ENCODE measurements around the gene COBL. TPM values are rescaled to one million over a fixed set of nuclear protein-coding genes. Genes with fewer than 3 reads are reported as not detected.

COBL gene
- total and polyA plus RNA-seq, 12 donors = 15.5 to 109 (median 87.8) TPM

- no peak for DNase-seq
- H3K4me3 ChIP-seq = no peak overlapping the region
- no peak overlapping the region for H3K27ac ChIP-seq
- no peaks in the 10 kb centered on the region for H3K9me3 ChIP-seq
- H3K36me3 ChIP-seq = no peaks in the 10 kb centered on the region
- peaks cover 0 to 3% (median 0%) of the 10 kb centered on the region in 9 donors for H3K4me1 ChIP-seq
- H3K27me3 ChIP-seq = peaks cover 0 to 3% (median 0%) of the 10 kb centered on the region in 7 donors
- TF ChIP-seq CTCF (IDR thresholded peaks at IDR 0.05) = no peak
- no peak for ATAC-seq
- intact Hi-C loops (cut with DNase I) = loop anchor here in 1 of 10 donors (10.0 kb wide), 1 partner anchor 126 kb away; no protein-coding TSS in a partner anchor
- WGBS, 2 donors = 51 to 59% methylated on average over 3 of the region's 3 CpGs
These were observed 88.1 kb downstream of the COBL start for GRCh38 chr7:51228386-51228958.

- Histone ChIP-seq H3K27me3 (peaks cover 0 to 3% (median 0%) of the 10 kb centered on the region in 7 donors), H3K27ac (no peak overlapping the region), H3K4me3 (no peak overlapping the region), H3K36me3 (no peaks in the 10 kb centered on the region), H3K4me1 (peaks cover 0 to 4% (median 0%) of the 10 kb centered on the region in 9 donors), H3K9me3 (no peaks in the 10 kb centered on the region)
- intact Hi-C loops (cut with DNase I) = loop anchor here in 1 of 10 donors (10.0 kb wide), 1 partner anchor 127 kb away; no protein-coding TSS in a partner anchor
- TF ChIP-seq CTCF (IDR thresholded peaks at IDR 0.05) = no peak
- no peak for DNase-seq
- no peak for ATAC-seq
- WGBS, 2 donors = 58 to 69% methylated on average over 6 of the region's 6 CpGs
These were observed 88.7 kb downstream of the COBL start for GRCh38 chr7:51227861-51228260.

GRCh38 chr7:51226916-51227535 is 89.6 kb downstream of the COBL start:
- no peaks in the 10 kb centered on the region for H3K9me3 ChIP-seq
- H3K27me3 ChIP-seq = peaks cover 0 to 3% (median 0%) of the 10 kb centered on the region in 7 donors
- no peak overlapping the region for H3K4me3 ChIP-seq
- H3K4me1 ChIP-seq = peaks cover 0 to 4% (median 0%) of the 10 kb centered on the region in 9 donors
- DNase-seq (no peak), ATAC-seq (no peak)
- no peaks in the 10 kb centered on the region for H3K36me3 ChIP-seq
- 81 to 86% methylated on average over 10 of the region's 10 CpGs for WGBS, 2 donors
- intact Hi-C loops (cut with DNase I) = loop anchor here in 1 of 10 donors (10.0 kb wide), 1 partner anchor 128 kb away; no protein-coding TSS in a partner anchor
- TF ChIP-seq CTCF (IDR thresholded peaks at IDR 0.05) = no peak
- H3K27ac ChIP-seq = no peak overlapping the region

GRCh38 chr7:51226063-51226755 is 90.4 kb downstream of the COBL start:
- TF ChIP-seq CTCF (IDR thresholded peaks at IDR 0.05) = no peak

More at GRCh38 chr7:51226063-51226755, 90.4 kb downstream of the COBL start:
- intact Hi-C loops (cut with DNase I) = loop anchor here in 1 of 10 donors (10.0 kb wide), 1 partner anchor 129 kb away; no protein-coding TSS in a partner anchor
- H3K4me3 ChIP-seq = no peak overlapping the region
- H3K27ac ChIP-seq = no peak overlapping the region
- WGBS, 2 donors = 61 to 65% methylated on average over 8 of the region's 8 CpGs
- H3K9me3 ChIP-seq = no peaks in the 10 kb centered on the region
- peaks cover 0 to 2% (median 0%) of the 10 kb centered on the region in 7 donors for H3K27me3 ChIP-seq
- DNase-seq = no peak
- peaks cover 0 to 4% (median 0%) of the 10 kb centered on the region in 9 donors for H3K4me1 ChIP-seq
- no peak for ATAC-seq
- H3K36me3 ChIP-seq = no peaks in the 10 kb centered on the region

All from heart right ventricle (tissue), 16 donors.